HG02943 (cell line): ENCODE measurements around the gene BAHD1.

Experiments
- ATAC-seq: cut with Tn5 transposase; IDR thresholded peaks from one replicate; pipeline ENCODE4 v1.9.1; 2021; ENCODE audit warnings: mild to moderate bottlenecking, low read depth, moderate library complexity; ENCODE audit not compliant: unreplicated experiment

Gene BAHD1

DNA sequence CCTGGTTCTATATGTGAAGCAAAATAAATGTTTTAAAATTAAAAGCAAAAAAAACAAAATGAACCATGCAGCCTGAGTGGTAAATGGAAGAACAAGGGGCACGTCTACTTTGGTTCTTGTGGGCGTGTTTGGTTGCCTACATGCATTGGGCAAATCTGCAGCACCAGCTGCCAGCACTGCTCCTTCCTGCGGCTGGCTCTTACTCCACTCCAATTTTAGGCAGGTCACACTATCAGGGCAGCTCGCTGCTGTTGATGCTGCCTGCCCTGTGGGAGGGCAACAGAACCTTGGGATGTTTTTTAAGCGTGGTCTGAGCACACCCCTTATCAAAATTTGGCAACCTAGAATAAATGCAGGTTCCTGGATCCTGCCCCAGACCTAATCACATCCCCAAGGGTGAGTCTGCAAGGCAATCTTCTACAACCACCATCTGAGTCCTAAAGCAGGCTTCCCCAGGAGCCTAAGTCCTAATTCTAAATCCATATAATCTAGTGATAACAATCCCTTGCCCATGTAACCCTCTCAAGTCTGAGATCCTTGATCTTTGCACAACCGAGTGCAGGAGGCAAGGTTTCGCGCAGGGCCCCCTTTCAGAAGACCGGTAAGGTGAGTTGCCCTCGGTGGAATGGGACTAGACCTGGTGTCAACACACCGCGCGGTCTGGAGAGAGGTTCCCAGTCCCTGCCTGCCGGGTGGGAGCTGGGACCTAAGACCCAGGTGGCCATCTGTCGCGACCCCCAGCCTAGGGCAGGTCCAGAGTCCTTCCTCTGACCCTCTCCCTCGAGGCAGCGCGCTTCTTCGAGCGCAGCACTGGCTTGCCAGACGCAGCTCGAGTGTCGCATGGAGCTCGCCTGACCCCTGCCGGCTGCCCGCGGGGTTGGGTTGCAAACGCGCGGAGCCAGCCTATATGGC, 19.3 kb upstream of the BAHD1 start:
- no peak for ATAC-seq

DNA sequence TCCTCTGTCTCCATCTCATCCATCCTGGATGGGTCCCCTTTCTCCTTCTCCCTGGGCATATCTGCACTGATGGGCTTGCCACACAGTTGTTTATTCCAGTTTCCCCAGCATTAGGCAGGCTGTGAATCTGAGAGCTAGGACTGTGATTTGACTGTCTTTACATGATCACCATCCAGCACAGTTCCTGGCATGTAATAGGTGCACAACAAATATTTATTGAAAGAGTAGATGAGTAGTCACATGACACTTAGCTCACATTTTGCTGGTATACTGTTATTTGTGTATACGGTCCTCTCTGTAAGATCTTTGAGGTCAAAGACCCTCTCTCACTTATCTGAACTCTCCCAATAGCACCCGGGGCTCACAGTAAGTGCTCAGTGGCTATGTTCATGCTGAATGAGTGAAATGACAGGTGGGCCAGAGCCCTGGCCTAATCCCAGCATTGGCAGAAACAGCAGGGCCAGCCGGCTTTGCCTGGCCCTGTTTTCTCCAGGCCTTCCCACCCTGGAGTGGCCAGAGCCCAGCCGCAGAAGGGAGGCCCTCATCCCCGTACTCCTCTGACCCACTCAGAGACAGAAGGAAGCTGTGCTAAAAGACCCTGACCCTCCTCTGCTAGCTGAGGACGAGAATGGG, 16.2 kb upstream of the BAHD1 start:
- no peak for ATAC-seq

DNA sequence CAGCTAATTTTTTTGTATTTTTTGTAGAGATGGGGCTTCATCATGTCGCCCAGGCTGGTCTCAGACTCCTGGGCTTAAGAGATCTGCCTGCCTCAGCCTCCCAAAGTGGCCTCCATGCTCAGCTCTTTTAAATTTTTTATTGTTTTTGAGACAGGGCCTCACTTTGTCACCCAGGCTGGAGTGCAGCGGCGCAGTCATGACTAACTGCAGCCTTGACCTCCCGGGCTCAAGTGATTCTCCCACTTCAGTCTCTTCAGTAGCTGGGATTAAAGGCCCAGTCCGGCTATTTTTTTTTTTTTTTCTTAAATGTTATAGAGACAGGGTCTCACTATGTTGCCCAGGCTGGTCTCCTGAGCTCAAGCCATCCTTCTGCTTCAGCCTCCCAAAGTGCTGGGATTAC, 15.1 kb upstream of the BAHD1 start:
- ATAC-seq: no peak

DNA sequence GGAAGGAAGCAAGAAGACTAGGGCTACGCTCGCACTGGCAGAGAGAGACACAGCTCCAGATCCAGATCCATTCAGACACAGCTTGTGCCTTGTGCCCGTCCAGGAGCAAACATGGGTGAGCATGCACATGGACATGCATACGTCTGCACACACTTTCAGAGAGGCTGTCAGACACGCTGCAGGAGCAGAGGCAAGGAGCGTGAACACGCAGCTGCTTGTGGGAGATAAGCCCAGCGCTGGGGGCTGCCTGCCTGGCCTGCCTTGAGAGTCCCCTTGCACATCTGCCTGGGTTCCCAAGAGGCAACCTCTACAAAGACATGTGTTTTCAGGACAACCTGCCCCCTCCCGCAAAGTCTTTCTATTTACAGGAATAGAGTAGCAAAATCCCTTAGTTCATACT, 13.6 kb upstream of the BAHD1 start:
- no peak for ATAC-seq

DNA sequence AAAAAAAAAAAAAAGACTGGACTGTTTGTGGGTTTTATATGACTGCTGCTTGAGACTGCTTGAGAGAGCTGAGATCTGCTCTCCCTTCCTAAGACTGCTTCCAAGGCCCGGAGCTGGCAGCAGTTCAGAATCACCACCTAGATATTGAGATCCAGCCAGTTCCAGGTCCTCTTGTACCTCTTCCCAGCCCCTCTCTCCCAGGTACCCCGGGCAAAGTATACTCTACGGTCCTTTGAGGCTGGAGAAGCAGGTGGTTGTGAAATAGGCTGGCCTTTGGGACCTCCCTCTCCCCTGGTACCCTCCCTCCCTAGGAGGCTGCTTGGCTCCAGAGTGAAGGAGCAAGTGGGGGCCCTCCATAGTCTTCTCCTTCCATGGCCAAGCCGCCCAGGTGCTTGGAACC, 12.6 kb upstream of the BAHD1 start:
- no peak for ATAC-seq

DNA sequence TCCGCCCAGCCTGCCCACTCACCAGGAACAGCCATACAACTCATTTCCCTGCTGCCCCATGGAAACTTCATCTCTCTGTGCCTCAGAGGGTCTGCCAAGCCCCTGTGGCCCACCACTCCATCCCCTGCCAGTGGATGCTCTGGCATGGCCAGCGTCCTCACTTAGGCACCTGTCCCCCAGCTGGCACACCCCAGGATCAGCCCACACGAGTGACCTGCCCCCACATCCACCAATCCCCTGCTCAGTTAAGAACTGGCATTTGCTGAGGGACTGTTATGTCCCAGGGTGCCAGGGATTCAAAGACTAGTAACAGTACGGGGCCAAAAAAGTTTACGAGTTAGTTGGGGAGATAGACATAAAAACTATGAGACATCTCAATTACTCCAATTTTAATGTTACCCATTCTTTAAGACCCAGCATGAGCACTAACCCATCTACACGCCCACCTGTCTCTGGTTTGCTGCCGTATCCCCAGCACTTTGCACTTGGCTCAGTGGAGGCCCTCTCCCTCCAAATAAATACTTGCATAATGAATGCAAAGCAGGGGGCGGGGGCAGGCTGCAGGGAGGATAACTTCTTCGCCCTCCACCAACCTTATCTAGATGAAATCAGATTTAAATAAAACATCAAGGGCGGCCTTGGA, 11.6 kb upstream of the BAHD1 start:
- no peak for ATAC-seq

DNA sequence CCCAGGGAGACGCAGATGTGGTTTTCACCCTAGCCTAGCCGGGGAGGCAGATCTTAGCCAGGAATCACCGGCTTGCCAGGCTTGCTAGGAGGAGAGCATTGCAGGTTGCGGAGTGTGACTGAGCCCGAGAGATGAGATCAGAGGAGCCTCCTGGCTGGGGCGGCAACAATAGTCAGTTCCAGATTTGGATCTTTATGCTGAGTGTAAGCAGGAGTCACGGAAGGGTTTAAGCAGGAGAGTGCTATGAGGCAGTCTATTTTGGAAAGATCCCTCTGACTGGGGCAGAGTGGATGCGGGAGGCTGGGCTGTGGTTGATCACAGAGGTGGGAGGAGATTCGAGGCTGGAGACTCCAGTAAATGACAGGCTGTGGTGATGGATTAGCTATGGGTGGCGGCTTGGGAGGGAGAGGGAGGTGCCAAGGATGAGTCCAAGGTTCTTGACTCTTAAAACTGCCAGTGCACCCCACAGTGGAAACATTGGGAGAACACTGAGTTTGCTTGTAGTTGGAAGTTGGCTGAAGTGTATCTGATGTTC, 10.4 kb upstream of the BAHD1 start:
- ATAC-seq: no peak

DNA sequence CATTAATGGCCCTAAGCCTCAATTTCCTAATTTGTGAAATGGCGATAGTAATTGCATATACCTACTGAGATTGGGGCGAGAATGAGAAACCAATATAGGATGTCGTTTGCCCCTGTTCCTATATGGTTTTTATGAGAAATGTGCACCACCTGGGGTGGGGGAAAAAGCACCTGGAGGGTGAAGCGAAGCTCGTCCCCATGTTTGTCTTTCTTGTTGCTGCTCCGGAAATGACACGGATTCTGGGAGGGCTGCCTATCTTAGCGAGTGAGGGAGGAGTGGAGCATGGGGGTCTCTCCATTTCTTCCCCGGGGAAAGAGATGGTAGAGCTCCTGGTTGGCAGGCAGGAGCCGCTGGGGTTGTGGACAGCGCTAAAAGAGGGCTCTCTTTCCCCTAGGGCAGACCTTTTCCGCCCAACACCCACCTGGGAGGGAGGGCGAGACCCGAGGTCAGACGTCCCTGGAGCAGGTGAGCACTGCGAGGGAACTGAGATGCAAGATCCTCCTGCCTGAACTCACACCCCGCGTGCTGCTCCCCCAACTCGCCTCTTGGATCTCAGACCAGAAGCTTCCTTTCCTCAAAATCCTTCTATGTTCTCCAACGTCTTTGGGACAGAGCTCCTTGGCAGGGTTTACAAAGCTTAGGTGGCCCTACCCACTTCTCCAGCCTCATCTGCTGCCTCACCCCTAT, 5.6 kb upstream of the BAHD1 start:
- no peak for ATAC-seq

DNA sequence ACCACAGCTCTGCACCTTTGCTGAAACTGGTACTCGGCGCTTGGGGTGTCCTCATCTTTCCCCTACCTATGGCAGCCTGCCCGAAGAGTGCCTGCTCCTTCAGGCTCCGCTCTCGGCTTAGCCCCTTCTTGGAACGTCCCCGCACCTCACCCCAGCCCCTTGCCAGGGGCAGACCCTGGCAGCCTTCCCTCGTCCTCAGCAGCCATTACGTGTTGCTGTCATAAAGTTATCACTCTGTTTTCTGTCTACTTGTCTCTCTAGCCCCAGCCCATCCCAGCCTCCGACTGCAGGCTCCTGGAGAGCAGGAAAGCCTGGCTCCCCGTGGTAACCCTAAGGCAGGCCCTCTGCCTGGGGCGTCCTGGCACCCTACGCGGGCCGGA, 5.1 kb upstream of the BAHD1 start:
- no peak for ATAC-seq

DNA sequence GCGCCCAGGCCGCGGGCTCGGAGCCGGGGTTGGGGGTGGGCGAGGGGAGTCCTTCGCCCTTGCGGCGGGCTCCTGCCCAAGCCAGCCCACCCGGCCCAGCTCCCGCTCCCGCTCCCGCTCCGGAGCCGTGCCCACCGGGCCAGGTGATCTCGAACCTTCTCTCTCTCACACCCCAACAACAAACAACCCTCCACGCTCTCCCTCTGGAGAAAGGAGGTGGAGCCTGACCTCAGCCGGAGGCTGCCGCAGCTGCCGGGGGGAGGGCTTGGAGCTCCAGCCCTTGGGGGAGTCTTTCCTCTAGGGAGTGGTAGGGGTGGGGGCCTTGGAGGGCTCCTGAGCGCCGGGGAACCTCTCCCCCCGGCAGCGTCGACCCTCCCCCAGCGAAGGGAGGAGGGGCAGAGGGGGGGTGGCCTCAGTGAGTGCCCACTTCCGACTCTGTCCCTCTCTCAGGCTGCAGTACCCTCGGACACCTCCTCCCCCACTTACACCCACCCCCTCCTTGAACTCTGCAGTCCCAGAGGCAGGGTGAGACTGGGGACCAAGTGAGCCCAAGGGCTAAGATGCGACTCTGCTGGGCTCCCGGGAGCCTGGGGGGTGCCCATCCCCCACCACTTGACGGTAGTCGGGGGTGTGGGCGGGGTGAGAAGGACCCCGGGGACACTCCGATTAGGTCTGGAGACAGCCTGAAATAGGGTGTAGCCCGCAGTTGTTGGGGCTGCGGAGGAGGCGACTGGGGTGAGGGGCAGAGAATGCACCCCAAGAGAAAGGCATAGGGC, 4.4 kb upstream of the BAHD1 start:
- no peak for ATAC-seq

DNA sequence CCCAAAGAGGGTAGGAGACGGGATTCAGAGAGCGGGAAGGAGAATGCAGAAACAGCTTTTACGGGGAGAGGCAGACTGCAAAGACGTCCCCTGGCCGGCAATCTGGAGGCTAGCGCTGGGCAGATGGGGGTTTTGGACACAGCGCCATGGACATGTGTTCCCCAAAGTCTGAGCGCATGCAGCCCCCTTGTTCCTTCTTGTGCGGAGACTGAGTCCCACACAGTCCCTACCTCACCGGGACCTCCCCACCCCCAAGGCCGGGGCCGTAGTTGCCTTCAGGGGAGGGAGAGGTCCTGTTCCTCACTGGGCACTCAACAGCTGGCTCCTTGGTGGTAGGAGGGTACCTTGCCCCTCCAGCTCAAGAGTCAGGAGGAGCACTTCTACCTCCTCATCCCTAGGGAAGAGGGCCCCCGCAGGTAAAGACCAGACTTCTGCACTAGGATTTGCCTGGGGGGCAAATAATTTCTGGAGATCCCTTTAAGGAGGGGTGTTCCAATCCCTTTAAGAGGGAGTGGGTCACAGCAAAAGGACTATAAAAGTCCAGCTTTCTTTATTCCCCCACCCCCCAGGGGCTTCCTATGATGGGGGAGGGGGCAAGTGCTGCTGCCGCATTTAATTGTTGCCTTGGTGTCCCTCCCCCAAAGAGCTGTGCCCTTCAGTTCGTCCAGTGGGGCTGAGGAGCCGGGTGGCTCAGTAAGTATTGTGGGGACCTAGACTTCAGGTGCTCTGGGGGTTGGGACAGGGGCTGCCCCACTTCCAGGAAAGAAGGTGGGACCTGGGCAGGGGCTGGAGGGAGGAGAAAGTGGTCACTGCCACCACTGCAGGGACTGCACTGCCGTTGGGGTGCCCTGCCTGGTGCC, 3.6 kb upstream of the BAHD1 start:
- no peak for ATAC-seq

DNA sequence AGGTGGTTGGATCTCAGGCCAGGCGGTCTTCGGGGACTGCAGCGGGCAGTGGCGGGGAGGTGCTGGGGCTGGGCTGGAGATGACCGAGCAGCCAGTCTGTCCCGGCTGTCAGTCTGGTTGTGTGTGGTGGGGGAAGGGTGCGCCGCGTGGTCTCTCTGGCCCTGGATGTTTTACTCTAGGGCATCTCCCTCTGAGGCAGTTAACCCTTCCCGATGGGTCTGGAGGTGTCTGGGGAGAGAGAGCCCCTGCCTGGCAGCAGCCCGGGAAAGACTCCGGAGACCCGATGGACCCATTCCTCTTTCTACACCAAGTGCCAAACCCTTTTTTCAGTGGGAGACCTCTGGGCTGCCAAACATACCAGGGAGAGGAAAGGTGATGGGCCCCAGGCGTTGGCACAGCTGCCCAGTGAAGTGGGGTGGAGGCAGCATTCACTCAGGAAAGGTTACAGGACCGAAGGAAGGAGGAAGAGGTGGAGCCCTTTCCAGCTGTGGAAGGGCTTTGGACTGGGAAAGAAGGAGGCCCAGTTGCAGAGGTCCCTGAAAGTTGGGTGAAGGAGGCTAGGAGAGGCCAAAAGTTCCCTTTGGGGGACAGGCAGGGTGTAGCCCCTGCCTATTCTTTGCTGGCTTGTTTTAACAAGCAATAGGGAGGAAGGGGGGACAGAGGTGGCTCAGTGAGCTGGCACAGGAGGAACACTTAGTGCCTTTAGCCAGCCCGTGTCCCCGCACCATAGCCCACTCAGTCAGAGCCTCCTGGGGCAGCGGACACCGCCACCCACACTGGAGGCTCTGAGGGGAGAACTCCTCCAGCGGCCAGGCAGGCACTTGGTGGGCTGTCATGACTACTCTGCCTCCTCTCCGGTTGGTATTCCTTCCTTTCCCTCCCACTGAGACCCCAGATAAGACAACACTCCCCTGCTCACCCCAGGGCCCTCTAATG, 2.7 kb upstream of the BAHD1 start:
- no peak for ATAC-seq

DNA sequence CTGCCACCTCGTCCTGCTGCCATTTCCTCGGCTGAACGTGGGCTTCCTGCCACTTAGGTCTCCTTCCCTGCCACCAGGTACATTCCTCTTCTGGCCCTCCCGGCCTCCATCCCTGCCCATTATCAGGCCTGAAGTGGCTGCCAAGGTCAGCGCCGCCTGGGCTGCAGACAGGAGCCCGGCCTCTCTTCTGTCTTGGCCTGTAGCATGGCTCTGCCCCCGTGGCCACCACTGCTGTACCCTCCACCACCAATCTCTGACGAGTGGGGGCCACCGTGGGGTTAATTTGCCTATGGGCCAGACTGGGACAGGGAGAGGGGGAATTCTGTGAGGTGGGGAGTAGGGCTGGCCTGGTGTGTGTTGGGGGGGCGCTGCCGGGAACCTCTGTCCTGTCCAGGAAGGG, 2.0 kb upstream of the BAHD1 start:
- no peak for ATAC-seq

DNA sequence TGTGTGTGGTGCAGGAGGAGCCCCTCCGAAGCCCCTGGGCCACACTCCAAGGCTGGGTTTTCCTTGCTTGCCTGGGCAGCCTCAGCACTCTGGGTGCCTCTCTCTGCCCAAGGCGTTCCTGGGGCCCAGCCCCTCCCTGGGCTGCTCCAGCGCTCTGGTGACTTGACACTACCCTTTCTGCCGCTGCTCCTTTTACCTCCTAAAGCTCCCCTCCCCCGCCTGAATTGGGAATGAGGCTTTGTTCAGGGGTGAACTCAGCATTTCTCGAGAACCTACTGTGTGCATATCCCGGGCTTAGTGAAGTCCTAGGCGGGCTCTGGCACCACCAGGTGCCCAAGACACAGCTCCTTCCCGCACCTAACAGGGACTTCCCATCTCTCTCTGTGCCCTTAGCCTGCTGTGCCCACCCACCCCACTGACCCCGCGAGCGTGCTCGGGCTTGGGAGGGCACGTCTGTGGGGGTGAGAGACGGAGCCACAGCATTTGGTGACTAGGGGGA, 1.2 kb upstream of the BAHD1 start:
- no peak for ATAC-seq

DNA sequence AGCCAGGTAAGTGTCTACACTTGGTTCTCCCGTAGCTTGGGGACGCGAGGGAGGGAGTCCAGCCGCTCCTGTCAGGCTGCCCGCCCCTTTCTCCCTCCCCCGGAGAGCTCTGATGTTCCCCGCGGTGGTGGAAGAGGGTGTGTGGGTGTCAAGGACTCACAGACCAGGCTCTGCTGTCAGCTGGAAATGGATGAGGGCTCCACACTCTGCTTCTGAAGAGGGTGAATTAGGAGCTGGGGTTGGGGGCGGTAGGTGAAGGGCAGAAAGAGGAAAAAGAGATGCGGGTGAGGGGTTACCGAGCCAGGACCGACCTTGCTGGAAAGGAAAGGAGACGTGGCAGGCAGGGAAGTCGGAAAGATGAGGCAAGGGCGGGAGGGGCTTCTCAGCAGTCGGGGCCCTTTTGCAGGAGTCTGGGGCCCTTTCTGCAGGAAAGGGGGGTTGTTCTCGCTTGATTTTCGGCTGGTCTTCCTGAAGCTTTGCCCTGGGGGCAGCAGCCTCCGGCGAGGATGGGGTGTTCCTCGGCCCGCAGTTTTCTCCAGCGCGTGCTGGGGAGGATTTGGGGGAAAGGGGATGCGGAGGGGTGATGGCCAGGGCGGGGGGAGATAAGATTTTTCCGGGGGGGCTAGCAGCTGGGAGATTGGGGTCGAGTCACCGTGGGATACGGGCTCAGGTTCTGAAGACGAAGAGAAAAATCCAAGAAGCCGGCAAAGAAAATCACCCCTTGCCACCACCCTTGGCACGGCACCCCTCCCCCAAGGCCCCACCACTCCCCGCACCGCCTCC, 602 bp upstream of the BAHD1 start:
- no peak for ATAC-seq

DNA sequence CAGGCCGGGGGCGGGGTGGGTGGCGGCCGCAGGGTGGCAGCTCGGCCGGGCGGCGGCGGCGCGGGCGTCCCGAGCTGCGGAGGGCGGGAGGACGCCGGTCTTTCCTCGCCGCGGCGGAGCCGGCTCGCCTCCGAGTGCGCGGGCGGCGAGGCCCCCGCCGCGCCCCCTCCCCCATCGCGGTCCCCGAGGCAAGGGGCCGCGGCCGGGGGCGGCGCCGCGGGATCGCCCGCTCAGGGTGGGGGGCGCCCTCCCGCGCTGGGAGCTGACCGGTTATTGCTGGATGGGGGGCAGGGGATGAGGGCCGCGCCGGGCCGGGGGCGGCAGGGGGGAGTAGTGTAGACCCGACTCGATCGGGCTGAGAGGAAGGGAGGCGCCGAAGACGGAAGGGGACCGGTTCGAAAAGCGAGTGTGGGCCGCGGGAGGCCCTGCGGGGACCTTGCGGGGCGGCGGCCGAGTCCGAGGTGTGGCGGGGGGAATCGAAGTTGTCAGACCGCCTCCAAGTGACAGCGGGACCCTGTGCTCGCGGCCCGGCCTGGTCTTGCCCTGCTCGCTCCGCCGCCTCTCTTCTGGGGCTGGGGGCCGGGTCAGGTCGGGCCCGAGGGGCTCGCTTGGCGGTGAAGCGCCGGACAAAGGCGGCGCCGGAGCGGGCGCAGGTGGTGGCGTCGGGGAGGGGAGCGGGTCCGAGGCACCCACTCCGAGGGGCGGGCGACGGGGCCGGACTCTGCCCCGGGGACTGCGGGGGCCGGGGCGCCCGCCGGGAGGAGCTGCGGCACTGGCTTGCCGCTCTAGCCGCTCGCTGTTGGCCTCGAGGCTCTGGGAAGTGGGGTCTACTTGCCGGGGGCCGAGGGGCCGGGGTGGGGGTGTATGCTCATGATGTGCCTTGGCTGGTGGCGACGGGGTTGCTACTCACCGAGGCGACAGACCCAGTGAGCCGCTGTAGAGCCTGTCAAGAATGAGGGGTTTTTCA, 1.1 kb downstream of the BAHD1 start:
- no peak for ATAC-seq
